B cell (primary cell): ENCODE data around the gene OR6K3. TPM values are rescaled to one million over a fixed set of nuclear protein-coding genes. Genes with fewer than 3 reads are reported as not detected.
"Not testable (repeated sequence)": the region's sequence is repeated elsewhere in the genome, so short reads cannot be mapped to it uniquely, and the experiment has no call there.

ENCODE experiments used
- ATAC-seq: fragments of 200-7000 bp; cut with Tn5 transposase; one replicate; pipeline ENCODE4 v1.10.0; 2021; ENCODE audit warnings: low read depth, mild to moderate bottlenecking, moderate number of reproducible peaks, moderate library complexity
- CTCF ChIA-PET: fragments of 350-600 bp; sonication (Branson Sonifier 250); formaldehyde crosslinking; loops from one replicate; lab custom pipeline; 2021; ENCODE audit warnings: antibody characterized with exemption, inconsistent platforms; lab: Charles Lee
- POLR2A ChIA-PET: fragments of 350-600 bp; sonication (Branson Sonifier 250); formaldehyde crosslinking; loops from one replicate; lab custom pipeline; 2021; ENCODE audit warnings: antibody characterized with exemption; lab: Charles Lee
- DNase-seq: peaks from one replicate; pipeline ENCODE4 v3.0.0; 2013
- H2AFZ ChIP-seq: 2 replicates; pipeline ENCODE4 v1.6.1; 2012; ENCODE audit warnings: mild to moderate bottlenecking, low read depth, low read length; ENCODE audit not compliant: insufficient read depth, poor library complexity, severe bottlenecking
- H3K27ac ChIP-seq, 2 donors: 1 replicate in 1 of 2; 2 replicates in 1 of 2; pipeline ENCODE4 v1.5.1; 2012 to 2013; ENCODE audit warnings: low read length in 2 of 2, mild to moderate bottlenecking in 2 of 2, moderate library complexity in 1 of 2
- H3K27me3 ChIP-seq, 4 experiments: fragments of 200-600 bp in 1 of 4; sonication (generic) in 1 of 4; replicated peaks in 1 of 4; 1 replicate in 2 of 4; 2 replicates in 2 of 4; pipeline versions ENCODE4 v1.6.1 to v1.7.0; 2013 to 2016; ENCODE audit warnings: low read length in 3 of 4, mild to moderate bottlenecking in 2 of 4, mixed read lengths in 1 of 4, moderate library complexity in 1 of 4; ENCODE audit not compliant: insufficient read depth in 4 of 4, control insufficient read depth in 3 of 4; ENCODE audit errors: control extremely low read depth in 1 of 4
- H3K36me3 ChIP-seq, 2 experiments: replicated peaks in 1 of 2; 1 replicate in 1 of 2; 2 replicates in 1 of 2; pipeline versions ENCODE4 v1.6.1 to v1.7.1; 2013; ENCODE audit warnings: low read length in 1 of 2; ENCODE audit not compliant: insufficient read depth in 2 of 2, control insufficient read depth in 1 of 2; ENCODE audit errors: control extremely low read depth in 1 of 2, extremely low read depth in 1 of 2
- H3K4me1 ChIP-seq, 2 donors: fragments of 200-600 bp in 1 of 2; sonication (generic) in 1 of 2; 1 replicate in 1 of 2; 2 replicates in 1 of 2; pipeline versions ENCODE4 v1.5.1 to v1.6.1; 2013 to 2017; ENCODE audit warnings: low read length in 2 of 2; ENCODE audit not compliant: control insufficient read depth in 2 of 2, insufficient read depth in 2 of 2
- H3K4me2 ChIP-seq: replicated peaks from 2 replicates; pipeline ENCODE3; 2012; ENCODE audit warnings: mild to moderate bottlenecking, low read depth, low read length; ENCODE audit not compliant: poor library complexity, severe bottlenecking
- H3K4me3 ChIP-seq, 5 experiments: fragments of 200-600 bp in 1 of 5; sonication (generic) in 1 of 5; 1 replicate in 3 of 5; 2 replicates in 2 of 5; pipeline versions ENCODE4 v1.5.1 to v1.7.0; 2011 to 2016; ENCODE audit warnings: low read length in 4 of 5, mild to moderate bottlenecking in 4 of 5, low read depth in 2 of 5, control low read depth in 1 of 5, moderate library complexity in 1 of 5; ENCODE audit not compliant: insufficient read depth in 1 of 5; ENCODE audit errors: control extremely low read depth in 1 of 5, extremely low read depth in 1 of 5
- H3K79me2 ChIP-seq: fragments of 200-600 bp; sonication (generic); one replicate; pipeline ENCODE4 v1.6.0; 2016; ENCODE audit warnings: low read length; ENCODE audit not compliant: control insufficient read depth, insufficient read depth
- H3K9ac ChIP-seq: fragments of 200-600 bp; sonication (generic); 2 replicates; pipeline ENCODE4 v1.6.1; 2017; ENCODE audit warnings: mild to moderate bottlenecking, low read length, moderate library complexity
- H3K9me3 ChIP-seq, 3 donors: one replicate each; pipeline versions ENCODE4 v1.6.1 to v1.7.1; 2013; ENCODE audit warnings: low read length in 2 of 3; ENCODE audit not compliant: control insufficient read depth in 2 of 3, insufficient read depth in 1 of 3; ENCODE audit errors: control extremely low read depth in 1 of 3
- H4K20me1 ChIP-seq: 2 replicates; pipeline ENCODE4 v1.6.0; 2012; ENCODE audit warnings: mild to moderate bottlenecking, low read length; ENCODE audit not compliant: insufficient read depth, control insufficient read depth, poor library complexity, severe bottlenecking
- H3K27ac Mint-ChIP-seq: one replicate; pipeline ENCODE4 v1.8.0; 2021; ENCODE audit warnings: mixed read lengths
- H3K27me3 Mint-ChIP-seq: one replicate; pipeline ENCODE4 v1.8.0; 2021; ENCODE audit warnings: mixed read lengths
- H3K4me1 Mint-ChIP-seq: one replicate; pipeline ENCODE4 v1.8.0; 2021; ENCODE audit warnings: mixed read lengths
- H3K4me3 Mint-ChIP-seq: one replicate; pipeline ENCODE4 v1.8.0; 2021; ENCODE audit warnings: mixed read lengths
- H3K9me3 Mint-ChIP-seq: one replicate; pipeline ENCODE4 v1.8.0; 2022; ENCODE audit warnings: mixed read lengths; ENCODE audit not compliant: insufficient read depth
- EZH2 ChIP-seq: IDR thresholded peaks from 2 replicates; pipeline ENCODE4 v1.6.1; 2012; ENCODE audit warnings: borderline replicate concordance, low read depth, mild to moderate bottlenecking, moderate library complexity, low read length; ENCODE audit not compliant: insufficient read depth, poor library complexity, severe bottlenecking
- WGBS: methylation state at CpG from one replicate; pipeline ENCODE4 v1.1.5; 2013; ENCODE audit warnings: missing lambda C conversion rate; ENCODE audit not compliant: insufficient coverage; 5-methylcytosine and 5-hydroxymethylcytosine counted together
- intact Hi-C: fragments of 100-400 bp; cut with micrococcal nuclease; formaldehyde crosslinking; loops from one replicate; pipeline ENCODE4 v1.10.0; 2022
- polyA plus RNA-seq: library from polyadenylated mRNA; depleted of rRNA; stranded (reverse); fragments of >200 nt; gene quantifications from 2 replicates; pipeline ENCODE4 v1.2.3, GENCODE V29; 2012
- total RNA-seq, 2 donors: library from RNA; stranded (reverse); fragments of 120-200 nt in 1 of 2; gene quantifications; 1 replicate in 1 of 2; 2 replicates in 1 of 2; pipeline versions ENCODE4 v1.2.3 to v1.2.4, GENCODE V29; 2013 to 2022
- TF ChIP-seq, protein P1 (sequence below): fragments of 200-600 bp; IDR thresholded peaks from one replicate; pipeline ENCODE4 v1.8.0; 2022; ENCODE audit warnings: antibody characterized with exemption, mild to moderate bottlenecking

OR6K3 gene
- total and polyA plus RNA-seq, 2 donors (not counting 1 experiment from before 2014, with no cell fraction given): not detected

DNA sequence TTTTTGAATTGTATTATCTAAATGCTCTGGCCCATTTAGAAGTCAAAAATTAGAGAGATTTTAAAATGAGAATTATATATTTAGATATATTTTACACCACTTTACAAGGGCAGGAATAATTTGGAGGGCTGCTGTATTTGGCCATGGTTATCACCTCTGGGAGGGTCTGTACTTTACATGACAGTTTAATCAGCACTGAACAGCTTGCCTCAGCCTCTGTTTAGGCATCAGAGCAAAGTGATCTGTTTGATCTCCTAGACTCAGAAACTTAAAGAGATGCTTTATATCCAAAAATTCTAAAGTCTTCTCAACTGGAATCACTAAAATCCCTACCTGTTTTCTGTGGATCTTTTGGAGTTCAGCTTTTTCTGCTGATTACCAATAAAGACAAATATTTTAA, 28.6 kb downstream of the OR6K3 start:
- ChIA-PET CTCF (no interaction called here), POLR2A (no interaction called here)
- Histone ChIP-seq H4K20me1 (no peaks in the 10 kb centered on the region), H3K79me2 (no peaks in the 10 kb centered on the region), H3K36me3 (no peaks in the 10 kb centered on the region), H3K9me3 (peaks cover 0 to 3% (median 0%) of the 10 kb centered on the region in 3 donors), H3K4me1 (no peaks in the 10 kb centered on the region), H3K27me3 (peaks cover 0 to 4% (median 0%) of the 10 kb centered on the region in 4 experiments), H3K27ac (no peak overlapping the region), H2AFZ (no peak overlapping the region), H3K9ac (no peak overlapping the region), H3K4me3 (no peak overlapping the region), H3K4me2 (no peak overlapping the region)
- H3K4me3 Mint-ChIP-seq: no peak overlapping the region
- peaks cover 25% of the 10 kb centered on the region for H3K27me3 Mint-ChIP-seq
- intact Hi-C loops: no loop called here
- DNase-seq (no peak), ATAC-seq (no peak)
- TF ChIP-seq, protein P1, sequence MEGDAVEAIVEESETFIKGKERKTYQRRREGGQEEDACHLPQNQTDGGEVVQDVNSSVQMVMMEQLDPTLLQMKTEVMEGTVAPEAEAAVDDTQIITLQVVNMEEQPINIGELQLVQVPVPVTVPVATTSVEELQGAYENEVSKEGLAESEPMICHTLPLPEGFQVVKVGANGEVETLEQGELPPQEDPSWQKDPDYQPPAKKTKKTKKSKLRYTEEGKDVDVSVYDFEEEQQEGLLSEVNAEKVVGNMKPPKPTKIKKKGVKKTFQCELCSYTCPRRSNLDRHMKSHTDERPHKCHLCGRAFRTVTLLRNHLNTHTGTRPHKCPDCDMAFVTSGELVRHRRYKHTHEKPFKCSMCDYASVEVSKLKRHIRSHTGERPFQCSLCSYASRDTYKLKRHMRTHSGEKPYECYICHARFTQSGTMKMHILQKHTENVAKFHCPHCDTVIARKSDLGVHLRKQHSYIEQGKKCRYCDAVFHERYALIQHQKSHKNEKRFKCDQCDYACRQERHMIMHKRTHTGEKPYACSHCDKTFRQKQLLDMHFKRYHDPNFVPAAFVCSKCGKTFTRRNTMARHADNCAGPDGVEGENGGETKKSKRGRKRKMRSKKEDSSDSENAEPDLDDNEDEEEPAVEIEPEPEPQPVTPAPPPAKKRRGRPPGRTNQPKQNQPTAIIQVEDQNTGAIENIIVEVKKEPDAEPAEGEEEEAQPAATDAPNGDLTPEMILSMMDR: no peak
- no peak for TF ChIP-seq EZH2
- H3K9me3 Mint-ChIP-seq: no peaks in the 10 kb centered on the region
- no peaks in the 10 kb centered on the region for H3K4me1 Mint-ChIP-seq
- H3K27ac Mint-ChIP-seq: no peak overlapping the region

DNA sequence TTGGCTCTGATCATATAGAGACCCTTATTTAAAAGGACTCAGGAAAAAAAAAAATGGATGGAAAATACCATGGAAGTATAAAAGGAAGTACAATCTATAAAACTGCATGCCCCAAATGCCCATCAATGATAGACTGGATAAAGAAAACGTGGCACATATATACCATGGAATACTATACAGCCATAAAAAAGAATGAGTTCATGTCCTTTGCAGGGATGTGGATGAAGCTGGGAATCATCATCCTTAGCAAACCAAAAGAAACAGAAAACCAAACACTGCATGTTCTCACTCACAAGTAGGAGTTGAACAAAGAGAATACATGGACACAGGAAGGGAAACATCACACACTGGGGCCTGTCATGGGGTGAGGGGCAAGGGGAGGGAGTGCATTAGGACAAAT, 29.4 kb downstream of the OR6K3 start:
- H3K79me2 ChIP-seq, POLR2A ChIA-PET, H3K4me2 ChIP-seq, H3K4me1 Mint-ChIP-seq, H3K9me3 Mint-ChIP-seq, CTCF ChIA-PET, intact Hi-C loops, H3K36me3 ChIP-seq, H3K4me3 Mint-ChIP-seq, H2AFZ ChIP-seq, H3K27ac ChIP-seq, H3K9ac ChIP-seq, H3K27me3 ChIP-seq, H3K4me3 ChIP-seq, H4K20me1 ChIP-seq, H3K4me1 ChIP-seq, ATAC-seq, DNase-seq, H3K27ac Mint-ChIP-seq, H3K9me3 ChIP-seq: not testable (repeated sequence)
- peaks cover 24% of the 10 kb centered on the region for H3K27me3 Mint-ChIP-seq
- no CpG with 5 or more reads among the region's 1 CpG for WGBS
